Endothelial cell of umbilical vein (primary cell): ENCODE data around the gene GAPDHS.

Source experiments
- EZH2 ChIP-seq: IDR thresholded peaks from 2 replicates; pipeline ENCODE4 v1.6.1; 2012; ENCODE audit warnings: borderline replicate concordance, low read depth, mild to moderate bottlenecking, moderate library complexity, low read length, inconsistent platforms; ENCODE audit not compliant: severe bottlenecking
- JUN ChIP-seq: IDR thresholded peaks from 2 replicates; pipeline ENCODE4 v1.6.1; 2011; ENCODE audit warnings: borderline replicate concordance, low read depth; ENCODE audit not compliant: insufficient read length, insufficient read depth
- MYC ChIP-seq: IDR thresholded peaks from one replicate; pipeline ENCODE4 v1.6.1; 2011; ENCODE audit warnings: mild to moderate bottlenecking, low read depth, low read length
- POLR2A ChIP-seq: IDR thresholded peaks from 2 replicates; pipeline ENCODE4 v1.6.1; 2012; ENCODE audit warnings: low read depth, mild to moderate bottlenecking, control low read depth, low read length
- POLR2AphosphoS5 ChIP-seq: IDR thresholded peaks from 2 replicates; pipeline ENCODE4 v1.6.1; 2012; ENCODE audit warnings: low read depth, mild to moderate bottlenecking, control low read depth, low read length, moderate library complexity; ENCODE audit not compliant: insufficient read depth
- TF ChIP-seq, protein P1 (sequence below), 2 donors: IDR thresholded peaks; 1 replicate in 1 of 2; 2 replicates in 1 of 2; pipeline ENCODE4 v1.5.1; 2011; ENCODE audit warnings: low read length in 2 of 2, mild to moderate bottlenecking in 2 of 2, moderate library complexity in 2 of 2, control low read depth in 1 of 2, inconsistent platforms in 1 of 2, low read depth in 1 of 2; ENCODE audit not compliant: insufficient read depth in 1 of 2; ENCODE audit errors: extremely low read depth in 1 of 2
- TF ChIP-seq, protein P2 (sequence below): IDR thresholded peaks from 2 replicates; pipeline ENCODE4 v1.6.1; 2011; ENCODE audit not compliant: insufficient read depth, insufficient read length

GRCh38 chr19:35577918-35578317 is 44.7 kb downstream of the GAPDHS start:
- TF ChIP-seq, protein P1, sequence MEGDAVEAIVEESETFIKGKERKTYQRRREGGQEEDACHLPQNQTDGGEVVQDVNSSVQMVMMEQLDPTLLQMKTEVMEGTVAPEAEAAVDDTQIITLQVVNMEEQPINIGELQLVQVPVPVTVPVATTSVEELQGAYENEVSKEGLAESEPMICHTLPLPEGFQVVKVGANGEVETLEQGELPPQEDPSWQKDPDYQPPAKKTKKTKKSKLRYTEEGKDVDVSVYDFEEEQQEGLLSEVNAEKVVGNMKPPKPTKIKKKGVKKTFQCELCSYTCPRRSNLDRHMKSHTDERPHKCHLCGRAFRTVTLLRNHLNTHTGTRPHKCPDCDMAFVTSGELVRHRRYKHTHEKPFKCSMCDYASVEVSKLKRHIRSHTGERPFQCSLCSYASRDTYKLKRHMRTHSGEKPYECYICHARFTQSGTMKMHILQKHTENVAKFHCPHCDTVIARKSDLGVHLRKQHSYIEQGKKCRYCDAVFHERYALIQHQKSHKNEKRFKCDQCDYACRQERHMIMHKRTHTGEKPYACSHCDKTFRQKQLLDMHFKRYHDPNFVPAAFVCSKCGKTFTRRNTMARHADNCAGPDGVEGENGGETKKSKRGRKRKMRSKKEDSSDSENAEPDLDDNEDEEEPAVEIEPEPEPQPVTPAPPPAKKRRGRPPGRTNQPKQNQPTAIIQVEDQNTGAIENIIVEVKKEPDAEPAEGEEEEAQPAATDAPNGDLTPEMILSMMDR (IDR thresholded peaks at IDR 0.05; ENCODE audit: extremely low read depth in 1 of 2, insufficient read depth in 1 of 2, low read depth in 1 of 2, low read length in 2 of 2), result no peak
- no peak for TF ChIP-seq POLR2AphosphoS5
- TF ChIP-seq, protein P2, sequence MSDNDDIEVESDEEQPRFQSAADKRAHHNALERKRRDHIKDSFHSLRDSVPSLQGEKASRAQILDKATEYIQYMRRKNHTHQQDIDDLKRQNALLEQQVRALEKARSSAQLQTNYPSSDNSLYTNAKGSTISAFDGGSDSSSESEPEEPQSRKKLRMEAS, result no peak
- TF ChIP-seq MYC, result no peak
- no peak for TF ChIP-seq EZH2
- TF ChIP-seq POLR2A, result no peak
- TF ChIP-seq JUN, result no peak
